GM19240 (cell line): ENCODE data around the gene EXOC7.

Experiments used
- DNase-seq: peaks from one replicate; pipeline ENCODE4 v3.0.0; 2011; ENCODE audit warnings: low spot score; ENCODE audit not compliant: insufficient read length

EXOC7 gene

DNA sequence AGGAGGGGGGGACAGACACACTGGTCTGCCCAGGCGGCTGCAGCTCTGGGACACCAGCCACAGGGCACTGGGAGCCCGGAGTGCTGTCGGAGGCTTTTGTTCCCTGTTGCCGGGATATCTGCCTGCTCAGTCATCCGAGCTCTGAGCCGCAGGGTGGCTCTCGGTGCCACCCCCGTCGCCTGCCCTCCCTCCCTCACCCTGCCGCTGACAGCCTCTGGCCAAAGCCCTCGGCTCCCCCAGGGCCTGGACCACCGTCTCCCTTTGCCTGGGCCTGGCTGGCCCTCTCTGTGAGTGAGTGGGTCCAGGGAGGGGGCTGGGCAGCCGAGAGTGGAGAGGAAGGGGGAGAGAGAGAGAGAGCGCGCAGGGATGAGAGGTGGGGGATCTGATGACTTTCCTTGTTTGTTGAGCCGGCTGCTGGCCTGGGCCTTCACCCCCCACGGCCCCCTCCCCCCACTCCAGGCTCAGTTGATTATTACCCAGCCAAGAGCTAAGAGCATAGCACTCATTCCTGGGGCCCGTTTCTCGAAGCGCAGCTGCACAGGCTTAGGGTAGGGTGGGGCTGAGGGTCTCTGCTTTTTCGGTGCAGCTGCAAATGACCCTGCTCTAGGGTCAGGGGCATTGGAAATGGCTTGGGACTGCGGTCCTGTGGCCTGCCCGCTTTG lies 34.8 kb upstream of the EXOC7 start:
- DNase-seq, result no peak

DNA sequence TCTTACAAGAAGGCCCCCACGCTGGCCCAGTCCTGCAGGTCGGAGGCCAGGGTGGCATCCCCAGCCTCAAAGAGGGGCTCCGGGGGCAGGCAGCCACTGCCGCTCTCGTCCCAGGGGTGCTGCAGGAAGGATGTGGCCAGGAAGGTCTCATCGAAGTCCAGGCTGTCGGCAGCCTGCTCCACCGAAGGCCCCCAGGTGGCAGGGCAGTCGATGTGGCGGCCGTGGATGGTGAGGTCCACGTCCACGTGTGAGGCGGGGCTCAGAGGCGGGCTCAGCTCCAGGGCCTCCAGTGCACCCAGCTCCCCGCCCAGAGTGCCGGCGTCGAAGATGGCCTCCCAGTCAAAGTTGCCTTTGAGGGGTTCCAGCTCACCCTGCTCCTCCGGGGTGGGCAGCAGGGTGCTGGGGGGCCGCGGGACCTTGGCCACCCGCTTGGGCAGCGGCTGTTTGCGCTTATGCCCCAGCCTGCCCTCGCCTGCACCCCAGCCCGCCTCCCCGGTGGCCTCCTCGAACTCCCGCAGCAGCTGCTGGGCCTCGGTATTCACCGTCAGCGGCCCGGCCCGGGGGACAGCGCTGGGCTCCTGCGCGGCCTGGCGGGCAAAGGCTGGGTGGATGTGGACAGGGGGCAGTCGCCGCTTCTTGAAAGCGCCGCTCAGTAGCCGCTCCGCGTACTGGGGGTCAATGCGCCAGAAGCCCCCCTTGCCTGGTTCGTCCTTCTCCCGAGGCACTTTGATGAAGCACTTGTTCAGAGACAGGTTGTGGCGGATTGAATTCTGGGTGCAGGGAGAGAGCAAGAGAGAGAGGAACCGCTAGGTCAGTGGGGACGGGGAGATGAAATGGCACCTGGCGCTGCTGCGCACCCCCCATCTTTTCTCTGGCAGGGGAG lies 34.0 kb upstream of the EXOC7 start:
- no peak for DNase-seq

DNA sequence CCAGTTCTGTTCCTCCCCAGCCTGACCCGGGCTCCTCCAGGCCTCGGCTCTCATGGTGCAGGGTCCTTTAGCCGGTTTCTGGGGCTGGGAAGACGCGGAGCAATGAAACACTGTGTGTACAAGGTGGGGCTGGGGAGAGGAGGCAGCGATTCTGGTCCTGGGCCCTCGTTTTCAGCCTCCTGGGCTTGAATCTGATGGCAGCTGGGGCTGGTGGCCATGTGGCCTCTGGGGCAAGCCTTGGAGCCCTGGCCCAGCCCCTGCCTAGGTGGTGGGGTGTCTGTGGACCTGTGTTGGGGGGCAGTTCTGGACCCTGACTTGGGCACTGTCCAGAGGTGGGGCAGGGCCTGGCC lies 33.4 kb upstream of the EXOC7 start:
- DNase-seq, result no peak

DNA sequence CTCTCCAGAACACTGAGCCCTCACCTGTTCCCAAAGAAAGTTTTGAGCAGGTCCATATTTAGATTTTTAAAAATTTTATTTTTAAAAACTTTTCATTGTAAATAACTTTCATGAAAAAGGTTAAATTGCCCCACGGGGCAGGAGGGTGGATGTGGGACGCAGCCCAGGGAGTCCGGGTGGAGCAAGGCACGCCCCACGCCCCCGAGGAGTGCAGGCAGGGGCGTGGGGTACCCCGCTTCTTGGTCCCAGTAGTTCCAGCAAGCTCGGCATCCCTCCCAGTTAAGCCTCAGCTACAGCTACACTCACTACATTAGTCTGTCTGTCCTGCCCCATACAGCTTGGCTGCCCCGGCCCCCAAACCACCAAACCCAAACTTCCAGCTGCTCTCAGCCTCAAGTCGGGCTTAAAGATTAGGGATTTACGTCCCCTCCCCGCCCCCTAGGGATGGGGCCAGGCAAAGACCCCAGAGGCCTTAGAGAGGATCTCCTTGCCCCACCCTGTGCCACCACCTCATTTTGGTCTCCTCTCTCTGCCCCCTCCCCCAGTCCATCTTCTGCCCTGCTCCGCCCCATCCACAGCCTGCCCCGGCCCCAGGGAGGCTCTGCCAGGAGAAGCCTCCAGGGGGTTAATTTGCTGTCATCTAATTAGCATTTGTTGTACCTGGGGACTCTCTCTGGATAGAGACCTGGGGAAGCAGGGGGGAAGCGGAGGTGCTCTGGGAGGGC lies 32.9 kb upstream of the EXOC7 start:
- no peak for DNase-seq

DNA sequence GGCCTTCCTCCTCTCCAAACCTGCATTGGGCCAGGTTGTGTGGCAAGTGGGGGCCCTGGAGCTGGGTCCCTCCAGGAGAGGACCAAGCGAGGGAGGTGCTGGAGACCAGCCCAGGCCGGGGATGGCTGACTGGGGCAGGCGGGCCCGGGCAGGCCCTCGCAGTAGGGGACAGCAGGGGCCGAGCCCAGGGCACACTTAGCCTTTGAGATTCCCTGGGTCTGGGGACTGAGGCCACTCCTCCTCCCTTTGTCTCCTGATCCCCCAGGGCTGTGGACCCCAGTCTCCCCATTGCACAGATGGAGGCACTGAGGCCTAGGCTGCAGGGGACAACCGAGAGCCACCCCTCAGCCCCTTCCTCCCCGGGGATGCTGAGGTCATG lies 32.2 kb upstream of the EXOC7 start:
- DNase-seq, result no peak

DNA sequence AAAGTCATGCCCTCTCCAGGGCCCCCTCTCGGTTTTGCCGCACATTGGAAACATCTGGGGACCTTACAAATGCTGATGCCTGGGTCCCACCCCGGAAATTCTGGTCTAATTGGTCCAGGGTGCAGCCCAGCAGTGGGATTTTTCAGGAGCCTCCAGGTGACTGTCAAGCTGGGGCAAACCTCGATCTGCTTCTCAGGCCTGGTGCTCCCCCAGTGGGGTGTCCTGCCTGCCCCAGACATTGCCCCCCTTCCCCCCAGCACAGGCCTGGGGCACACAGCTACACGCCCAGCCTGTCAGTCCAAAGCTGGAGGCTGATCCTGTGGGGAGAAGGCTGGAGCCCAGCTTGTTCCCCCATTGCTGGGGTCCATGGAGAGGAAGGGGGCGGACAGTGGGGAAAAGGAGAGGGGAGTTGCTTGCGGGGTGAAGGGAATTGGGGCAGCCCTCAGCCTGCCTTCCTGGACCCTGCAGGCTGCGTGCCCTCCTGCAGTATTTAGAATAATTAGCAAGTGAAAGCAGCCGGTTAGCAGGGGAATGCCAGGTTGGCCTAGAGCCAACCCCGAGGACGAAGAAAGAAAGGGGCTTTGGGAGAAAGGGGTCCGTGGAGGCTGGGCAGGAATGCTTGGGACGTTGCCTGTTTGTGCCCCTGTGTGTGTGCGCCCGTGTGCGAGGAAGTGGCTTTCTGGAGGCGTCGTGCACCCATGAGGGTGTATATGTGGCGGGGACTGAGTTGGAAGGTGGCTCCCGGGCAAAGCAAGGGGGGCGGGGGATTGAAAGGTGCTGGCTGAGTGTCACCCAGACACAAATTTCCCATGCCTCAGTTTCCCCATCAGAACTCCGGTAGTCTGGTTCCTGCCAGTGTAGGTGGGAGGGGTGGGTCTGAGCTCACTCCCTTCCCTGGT lies 31.6 kb upstream of the EXOC7 start:
- DNase-seq, result no peak

DNA sequence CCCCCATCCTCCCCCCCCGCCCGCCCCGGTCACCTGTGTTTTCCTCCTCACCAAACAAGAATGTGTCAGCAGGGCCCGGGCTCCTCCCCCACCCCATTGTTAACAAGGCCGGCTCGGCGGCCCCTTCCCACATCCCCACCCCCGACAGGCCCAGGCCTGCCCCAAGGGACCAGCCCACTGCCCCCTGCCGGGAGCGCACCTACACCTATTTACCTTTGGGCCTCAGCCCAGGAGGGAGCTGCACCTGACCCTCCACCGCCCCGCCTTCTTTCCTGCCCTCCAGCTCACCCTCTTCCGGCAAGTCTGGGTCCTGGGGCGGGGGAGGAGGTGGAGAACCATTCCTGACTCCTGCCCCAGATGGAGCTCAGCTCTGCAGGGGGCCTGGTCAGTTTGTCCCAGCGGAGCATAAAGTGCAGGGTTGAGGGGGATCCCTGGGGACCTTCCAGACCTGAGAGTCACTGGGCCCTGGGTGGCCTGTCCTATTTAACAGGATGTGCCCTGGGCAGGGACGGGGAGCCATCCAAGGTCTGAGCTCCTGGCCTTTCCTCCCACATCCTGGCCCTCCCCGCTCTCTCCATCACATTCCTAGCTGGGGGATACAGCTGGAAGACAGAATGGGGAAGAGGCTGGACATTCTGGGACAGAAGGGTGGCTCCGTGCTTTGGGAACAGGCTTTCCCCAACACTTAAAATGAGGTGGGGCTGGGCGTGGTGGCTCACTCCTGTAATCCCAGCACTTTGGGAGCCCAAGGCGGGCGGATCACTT lies 29.2 kb upstream of the EXOC7 start:
- DNase-seq, result no peak

DNA sequence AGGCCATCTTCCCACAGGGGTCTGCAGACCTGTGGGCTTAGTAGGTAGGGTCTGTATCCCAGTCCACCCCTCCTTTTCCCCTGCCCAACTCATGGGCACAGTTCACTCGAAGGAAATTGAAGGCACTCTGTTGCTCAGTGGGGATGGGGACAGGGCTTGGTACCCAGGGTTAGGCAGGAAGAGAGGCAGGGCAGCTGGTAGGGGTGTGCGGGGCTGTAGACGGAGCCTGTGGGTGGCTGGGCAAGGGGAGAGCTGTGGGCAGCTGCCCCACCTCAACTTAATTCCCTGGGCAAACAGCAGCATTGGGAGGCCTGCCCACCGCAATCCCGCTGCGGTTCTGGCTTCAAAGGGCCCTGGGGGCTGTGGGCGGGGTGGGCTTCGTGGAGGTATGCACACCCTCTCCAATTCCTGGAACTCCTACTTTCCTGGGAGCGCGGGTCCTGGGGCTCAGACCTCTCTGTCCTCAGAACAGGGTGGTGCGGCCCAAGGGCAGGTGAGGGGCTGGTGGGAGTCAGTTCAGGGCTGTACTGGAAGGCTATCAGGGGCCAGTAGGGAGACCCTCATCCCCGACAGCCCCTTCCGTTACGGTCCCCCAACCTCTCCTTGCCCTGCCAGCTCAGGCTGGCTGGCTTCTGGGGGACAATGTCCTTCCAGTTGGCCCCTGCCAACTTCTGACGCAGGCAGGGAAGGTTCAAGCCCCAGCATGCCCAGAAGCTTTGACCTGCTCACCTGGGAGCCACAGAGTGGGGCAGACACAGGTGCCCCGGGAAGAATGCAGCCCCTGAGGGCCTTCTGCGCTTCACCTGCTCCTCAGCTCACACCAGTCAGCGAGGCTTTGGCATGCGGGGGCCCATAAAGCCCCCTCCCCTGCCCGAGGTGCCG lies 28.3 kb upstream of the EXOC7 start:
- no peak for DNase-seq

DNA sequence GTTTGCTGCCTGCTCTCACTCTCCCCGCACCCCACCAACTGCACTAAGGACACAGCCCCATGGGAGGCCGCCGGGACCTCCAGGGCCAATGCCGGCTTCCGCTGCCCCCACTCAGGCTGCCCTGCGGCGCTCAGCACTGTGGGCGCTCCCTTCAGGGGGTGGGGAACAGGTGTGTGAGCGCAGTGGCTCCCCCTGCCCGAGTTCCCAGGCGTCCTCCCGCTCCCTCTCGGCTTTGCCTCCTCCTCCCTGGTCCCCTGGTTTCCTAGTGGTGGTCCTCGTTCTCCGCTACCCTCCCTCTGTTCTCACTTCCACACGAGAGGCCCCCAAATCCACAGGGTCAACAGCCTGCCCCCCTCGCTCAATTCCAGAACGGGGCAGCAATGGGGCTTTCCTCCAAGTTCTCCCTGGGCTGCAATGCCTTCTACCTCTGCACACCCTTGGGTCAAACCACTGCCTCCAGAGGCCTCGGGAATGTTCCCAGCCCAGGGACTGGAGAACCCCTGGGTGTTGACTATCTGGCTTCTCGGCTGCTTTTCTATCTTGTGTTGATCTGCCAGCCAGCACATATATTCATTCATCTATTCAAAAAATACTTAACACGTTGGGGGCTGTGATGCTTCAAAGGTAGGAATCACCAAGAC lies 27.6 kb upstream of the EXOC7 start:
- DNase-seq, result no peak

DNA sequence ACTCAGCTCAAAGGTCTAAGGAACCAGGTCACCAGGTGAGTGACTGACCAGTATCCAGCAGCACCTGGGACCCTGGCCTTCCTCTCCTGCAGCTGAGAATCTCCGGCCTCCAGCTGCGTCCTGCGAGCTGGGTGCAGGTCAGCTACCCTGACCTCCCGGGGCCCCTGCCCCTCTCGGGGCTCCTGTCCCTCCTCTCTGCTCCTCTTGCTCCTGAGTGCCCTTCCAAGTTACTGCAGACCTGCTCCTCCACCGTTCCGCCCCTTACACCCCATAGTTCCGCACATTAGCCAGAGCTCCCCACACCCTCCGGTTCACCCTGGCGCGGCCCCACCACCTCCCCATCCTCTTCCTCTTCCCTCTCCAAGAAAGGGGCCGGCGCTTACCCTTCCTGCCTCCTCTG lies 26.9 kb upstream of the EXOC7 start:
- no peak for DNase-seq

DNA sequence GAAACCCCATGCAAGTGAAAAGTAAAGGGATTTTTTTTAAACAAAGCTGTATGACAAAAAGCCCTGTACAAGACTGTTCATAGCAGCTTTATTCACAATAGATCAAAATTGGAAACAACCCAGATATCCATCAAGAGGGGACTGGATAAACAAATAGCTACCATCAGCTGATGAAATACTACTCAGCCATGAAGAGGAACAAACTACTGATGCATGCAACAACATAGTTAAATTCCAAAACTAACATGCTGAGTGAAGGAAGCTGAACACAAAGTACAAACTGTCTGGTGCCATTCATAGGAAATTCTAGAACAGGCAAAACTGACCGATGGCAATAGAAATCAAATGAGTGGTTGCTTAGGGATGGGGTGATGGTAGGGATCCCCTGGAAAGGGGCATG lies 22.3 kb upstream of the EXOC7 start:
- no peak for DNase-seq

DNA sequence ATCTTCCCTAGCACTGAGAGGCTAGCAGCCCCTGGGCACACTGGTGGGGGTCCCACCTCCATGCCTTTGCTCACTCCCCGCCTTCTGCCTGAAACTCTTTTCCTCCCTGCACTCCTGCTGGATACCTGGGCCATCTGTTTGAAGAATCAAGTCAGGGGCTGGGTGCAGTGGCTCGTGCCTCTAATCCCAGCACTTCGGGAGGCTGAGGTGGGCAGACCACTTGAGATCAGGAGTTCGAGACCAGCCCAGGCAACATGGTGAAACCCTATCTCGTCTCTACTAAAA lies 21.7 kb upstream of the EXOC7 start:
- no peak for DNase-seq

DNA sequence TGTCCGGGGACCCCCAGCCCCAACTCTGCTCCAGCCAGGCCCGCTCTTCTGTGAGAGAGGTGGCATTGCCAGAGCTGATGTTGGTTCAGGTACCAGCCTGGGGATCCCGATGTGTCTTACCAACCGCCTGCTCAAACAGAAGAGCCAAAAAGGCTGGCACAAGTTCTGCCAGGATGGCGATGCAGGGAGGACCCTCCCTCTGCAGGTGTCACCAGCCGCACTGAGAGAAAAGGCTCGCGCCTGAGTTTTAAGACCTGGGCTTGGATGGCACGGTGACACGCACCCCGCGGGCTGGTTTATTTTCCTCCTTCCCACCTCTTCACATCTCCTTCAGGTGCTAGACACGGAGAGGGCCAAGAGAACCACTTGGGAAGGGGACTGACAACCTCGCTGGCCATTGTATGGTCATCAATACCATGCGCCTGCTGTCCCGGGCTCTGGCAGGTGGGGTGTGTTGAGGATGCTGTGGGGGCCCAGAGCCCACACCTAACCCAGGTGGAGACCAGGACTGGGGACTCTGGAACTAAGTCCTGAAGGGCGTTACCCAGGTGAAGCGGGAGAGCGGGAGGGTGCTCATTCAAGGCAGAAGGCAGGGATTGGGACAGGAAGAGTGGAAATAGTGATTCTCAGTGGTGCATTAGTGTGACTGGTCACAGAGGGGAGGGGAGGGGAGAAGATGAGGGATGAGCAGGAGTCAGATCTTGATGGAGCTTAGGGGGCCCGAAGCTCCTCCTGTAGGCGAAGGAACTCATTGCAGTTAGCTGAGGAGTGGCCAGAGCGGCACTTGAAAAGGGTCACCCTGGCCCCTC lies 21.2 kb upstream of the EXOC7 start:
- no peak for DNase-seq

DNA sequence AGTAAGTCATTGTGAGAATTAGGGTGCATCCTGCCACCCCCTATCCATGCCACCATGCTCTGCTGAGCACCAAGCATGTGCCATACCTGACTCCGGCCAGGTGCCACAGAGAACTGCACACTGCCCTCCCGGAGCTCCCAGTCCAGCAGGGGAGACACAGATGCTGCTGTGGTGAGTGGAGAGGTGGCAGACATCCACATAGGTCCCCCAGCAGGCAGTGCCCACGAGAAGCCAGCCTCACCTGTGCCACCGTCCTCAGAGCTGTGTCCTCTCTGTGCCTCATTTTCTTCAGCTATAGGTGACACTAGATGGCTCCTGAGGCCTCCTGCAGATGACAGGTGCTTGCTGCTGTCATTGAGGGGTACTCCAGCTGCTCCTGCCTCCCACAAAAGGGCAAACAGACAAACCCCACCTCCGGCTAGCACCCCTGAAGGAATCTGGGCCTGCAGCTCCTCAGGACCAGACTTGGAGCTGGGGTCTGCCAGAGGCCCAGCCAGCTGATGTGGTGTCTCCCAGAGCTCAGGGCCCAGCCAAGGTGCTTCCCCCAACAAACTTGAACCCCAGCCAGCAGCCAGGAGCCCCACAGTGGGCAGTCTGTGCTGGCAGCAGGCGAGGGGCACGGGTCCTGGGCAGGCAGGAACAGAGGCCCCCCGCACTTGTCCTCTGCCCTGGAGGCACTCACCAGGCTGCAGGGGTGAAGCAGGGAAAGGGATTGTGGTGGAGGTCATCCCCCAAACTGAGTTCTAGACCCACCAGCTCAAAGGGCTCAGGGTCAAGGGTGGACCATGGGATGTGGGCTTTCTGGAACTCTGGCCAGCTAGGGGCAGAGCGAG lies 20.4 kb upstream of the EXOC7 start:
- DNase-seq, result no peak

DNA sequence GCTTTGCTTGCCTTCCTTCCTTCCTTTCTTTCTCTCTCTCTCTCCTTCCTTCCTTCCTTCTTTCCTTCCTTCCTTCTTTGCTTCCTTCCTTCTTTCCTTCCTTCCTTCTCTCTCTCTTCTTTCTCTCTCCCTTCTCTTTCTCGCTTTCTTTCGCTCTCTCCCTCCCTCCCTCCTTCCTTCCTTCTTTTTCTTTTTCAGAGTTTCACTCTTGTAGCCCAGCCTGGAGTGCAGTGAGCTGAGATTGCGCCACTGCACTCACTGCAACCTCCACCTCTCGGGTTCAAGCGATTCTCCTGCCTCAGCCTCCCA lies 19.6 kb upstream of the EXOC7 start:
- no peak for DNase-seq

DNA sequence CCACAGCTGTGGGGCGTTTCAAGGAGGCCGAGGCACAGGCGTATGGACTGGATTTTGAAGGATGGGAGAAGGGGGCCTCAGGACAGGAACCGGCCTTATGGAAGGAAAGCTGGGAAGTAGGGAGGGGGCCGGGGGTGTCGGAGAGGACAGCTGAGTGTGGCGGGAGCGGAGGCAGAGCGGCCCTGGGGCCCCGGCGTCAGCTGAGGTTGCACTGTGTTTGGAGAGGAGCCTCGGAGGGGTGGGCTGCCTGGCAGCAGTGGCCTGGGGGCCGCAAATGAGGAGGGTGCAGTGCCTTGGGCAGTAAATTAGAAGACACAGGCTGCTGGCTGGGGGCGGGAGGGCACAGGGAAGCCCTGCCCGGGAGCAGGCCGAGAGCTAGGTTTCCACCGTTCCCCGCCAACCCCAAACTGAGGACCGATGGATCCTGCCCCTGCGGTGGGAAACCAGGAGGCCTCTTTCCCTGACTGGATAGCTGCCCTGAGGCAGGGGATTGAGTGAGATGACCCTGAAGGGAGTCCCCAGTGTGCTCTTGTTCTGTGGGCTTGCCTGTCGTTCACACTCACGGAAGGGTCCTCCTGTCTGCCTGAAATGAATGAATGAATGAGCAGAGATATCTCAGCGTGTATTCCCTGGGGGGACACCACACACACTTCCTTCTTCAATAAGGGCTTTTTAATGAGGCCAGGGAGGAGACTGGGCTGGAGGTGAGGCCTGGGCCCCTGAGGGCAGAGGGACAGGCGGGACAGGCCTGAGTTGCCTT lies 19.0 kb upstream of the EXOC7 start:
- DNase-seq, result no peak

DNA sequence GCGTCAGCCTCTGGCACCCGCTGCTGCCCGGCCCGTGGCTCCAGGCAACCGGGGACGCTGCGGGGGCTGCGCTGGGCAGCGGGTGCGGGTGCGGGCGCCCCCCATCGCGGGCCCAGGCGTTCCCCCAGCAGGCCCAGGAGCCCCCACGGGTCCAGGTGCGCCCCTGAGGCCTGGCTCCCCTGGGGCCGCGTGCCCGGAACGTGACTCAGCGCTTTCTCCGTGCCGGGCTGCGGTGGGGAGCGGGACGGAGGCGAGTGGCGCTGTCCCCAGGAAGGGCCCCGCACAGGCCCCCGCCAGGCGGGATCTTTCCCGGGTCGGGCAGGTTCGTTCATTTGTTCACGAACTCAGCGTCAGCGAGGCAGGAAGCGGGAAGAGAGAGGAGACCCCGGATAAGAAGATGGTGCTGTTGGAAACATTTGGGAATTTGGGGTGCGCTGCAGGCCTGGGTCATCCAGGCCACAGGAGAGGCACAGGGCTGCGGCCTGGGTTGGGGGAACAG lies 18.4 kb upstream of the EXOC7 start:
- DNase-seq, result no peak
